Measurements from ENCODE around the gene ANKRD27.

The ANKRD27 gene

DNA sequence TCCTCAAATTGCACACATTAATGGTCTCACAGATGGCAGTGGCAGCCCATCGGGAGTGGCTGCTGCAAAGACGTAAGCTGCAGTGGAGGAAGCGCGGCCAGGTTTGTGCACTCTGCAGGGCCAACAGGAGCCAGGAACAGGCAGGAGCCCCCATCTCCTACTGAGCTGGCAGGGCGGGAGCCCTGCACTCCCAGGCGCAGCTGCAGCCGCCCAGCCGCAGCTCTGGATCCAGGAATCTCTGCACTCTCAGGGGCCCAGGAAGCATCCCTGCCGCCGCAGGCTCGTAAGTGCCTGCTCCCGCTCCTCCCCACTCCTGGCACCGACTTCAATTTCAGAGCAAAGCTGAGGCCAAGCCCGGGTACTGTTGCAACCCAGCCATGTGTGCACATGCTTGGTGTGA is 37.5 kb downstream of the ANKRD27 start:
- no peaks in the 10 kb centered on the region for H3K9me2 ChIP-seq (replicated peaks; ENCODE audit: control insufficient read depth, low read length)
- no peaks in the 10 kb centered on the region for H4K20me1 ChIP-seq (ENCODE audit: control insufficient read depth, insufficient read depth, low read depth, low read length)
- no peak overlapping the region for H3K27ac ChIP-seq (ENCODE audit: low read depth, low read length)
- H3K36me3 ChIP-seq (ENCODE audit: control insufficient read depth, low read length) = peaks cover 40% of the 10 kb centered on the region
- H3K27me3 ChIP-seq (ENCODE audit: control insufficient read depth, low read length) = no peaks in the 10 kb centered on the region
- H3K4me1 ChIP-seq (ENCODE audit: control insufficient read depth, low read length) = no peaks in the 10 kb centered on the region
- no peaks in the 10 kb centered on the region for H3K79me2 ChIP-seq (ENCODE audit: control insufficient read depth, low read length)
- H3K9me3 ChIP-seq (ENCODE audit: control insufficient read depth, insufficient read depth, low read length) = no peaks in the 10 kb centered on the region
- no peak overlapping the region for H3K4me3 ChIP-seq (ENCODE audit: low read length)
- TF ChIP-seq, protein P1, sequence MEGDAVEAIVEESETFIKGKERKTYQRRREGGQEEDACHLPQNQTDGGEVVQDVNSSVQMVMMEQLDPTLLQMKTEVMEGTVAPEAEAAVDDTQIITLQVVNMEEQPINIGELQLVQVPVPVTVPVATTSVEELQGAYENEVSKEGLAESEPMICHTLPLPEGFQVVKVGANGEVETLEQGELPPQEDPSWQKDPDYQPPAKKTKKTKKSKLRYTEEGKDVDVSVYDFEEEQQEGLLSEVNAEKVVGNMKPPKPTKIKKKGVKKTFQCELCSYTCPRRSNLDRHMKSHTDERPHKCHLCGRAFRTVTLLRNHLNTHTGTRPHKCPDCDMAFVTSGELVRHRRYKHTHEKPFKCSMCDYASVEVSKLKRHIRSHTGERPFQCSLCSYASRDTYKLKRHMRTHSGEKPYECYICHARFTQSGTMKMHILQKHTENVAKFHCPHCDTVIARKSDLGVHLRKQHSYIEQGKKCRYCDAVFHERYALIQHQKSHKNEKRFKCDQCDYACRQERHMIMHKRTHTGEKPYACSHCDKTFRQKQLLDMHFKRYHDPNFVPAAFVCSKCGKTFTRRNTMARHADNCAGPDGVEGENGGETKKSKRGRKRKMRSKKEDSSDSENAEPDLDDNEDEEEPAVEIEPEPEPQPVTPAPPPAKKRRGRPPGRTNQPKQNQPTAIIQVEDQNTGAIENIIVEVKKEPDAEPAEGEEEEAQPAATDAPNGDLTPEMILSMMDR (IDR thresholded peaks at IDR 0.05; ENCODE audit: low read depth, low read length, poor library complexity, severe bottlenecking) = no peak
- no peak for TF ChIP-seq EZH2phosphoT487 (IDR thresholded peaks at IDR 0.05; ENCODE audit: borderline replicate concordance, low read length)
- H3K4me2 ChIP-seq (ENCODE audit: low read length) = no peak overlapping the region
- H3F3A ChIP-seq (ENCODE audit: control insufficient read depth, insufficient read depth) = no peaks in the 10 kb centered on the region

DNA sequence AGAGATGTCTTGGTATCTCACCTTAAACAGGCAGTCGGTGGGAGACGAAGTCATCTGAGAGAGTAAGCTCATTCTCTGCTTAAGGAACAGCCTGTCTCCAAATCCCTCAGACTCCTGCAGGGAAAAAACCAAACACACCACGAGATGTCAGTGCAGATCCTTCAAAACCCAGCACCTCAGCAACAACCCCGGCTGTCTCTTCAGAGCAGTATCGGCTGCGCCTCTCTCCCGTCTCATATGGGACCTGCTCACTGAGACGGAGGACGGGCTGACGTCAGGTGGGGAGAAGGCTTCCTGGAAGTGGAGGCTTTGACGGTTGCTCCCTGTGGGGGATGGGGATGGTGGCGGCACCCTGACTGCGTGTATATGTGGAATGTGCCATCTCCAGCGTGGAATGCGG is 43.6 kb downstream of the ANKRD27 start:
- Histone ChIP-seq H3K4me3 (ENCODE audit: low read length) (no peak overlapping the region), H3K79me2 (ENCODE audit: control insufficient read depth, low read length) (no peaks in the 10 kb centered on the region), H3K27me3 (ENCODE audit: control insufficient read depth, low read length) (no peaks in the 10 kb centered on the region), H3K36me3 (ENCODE audit: control insufficient read depth, low read length) (peaks cover 22% of the 10 kb centered on the region), H3K4me1 (ENCODE audit: control insufficient read depth, low read length) (no peaks in the 10 kb centered on the region), H3K9me2 (replicated peaks; ENCODE audit: control insufficient read depth, low read length) (no peaks in the 10 kb centered on the region), H3K9me3 (ENCODE audit: control insufficient read depth, insufficient read depth, low read length) (no peaks in the 10 kb centered on the region), H4K20me1 (ENCODE audit: control insufficient read depth, insufficient read depth, low read depth, low read length) (no peaks in the 10 kb centered on the region), H3K27ac (ENCODE audit: low read depth, low read length) (no peak overlapping the region), H3K4me2 (ENCODE audit: low read length) (no peak overlapping the region), H3F3A (ENCODE audit: control insufficient read depth, insufficient read depth) (no peaks in the 10 kb centered on the region)
- TF ChIP-seq, protein P1 (IDR thresholded peaks at IDR 0.05; ENCODE audit: low read depth, low read length, poor library complexity, severe bottlenecking) = no peak
- no peak for TF ChIP-seq EZH2phosphoT487 (IDR thresholded peaks at IDR 0.05; ENCODE audit: borderline replicate concordance, low read length)

DNA sequence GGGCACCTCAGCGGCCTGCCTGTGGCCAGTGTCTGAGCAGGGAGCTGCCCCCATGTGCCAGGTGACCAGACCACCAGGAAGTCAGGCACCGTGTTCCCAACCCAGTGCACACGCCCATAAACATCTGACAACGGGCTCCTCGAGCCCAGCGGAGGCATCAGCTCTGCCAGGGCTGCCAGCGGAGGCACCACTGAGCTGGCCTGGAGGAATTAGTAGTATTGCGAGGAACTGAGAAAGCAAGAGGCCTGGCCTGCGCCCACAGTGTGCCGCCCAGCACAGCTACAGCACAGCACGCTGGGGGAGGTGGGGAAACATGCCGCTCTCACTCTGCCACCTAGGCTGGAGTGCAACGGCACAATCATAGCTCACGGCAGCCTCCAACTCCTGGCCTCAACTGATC is 44.6 kb downstream of the ANKRD27 start:
- H3K27me3 ChIP-seq (ENCODE audit: control insufficient read depth, low read length) = no peaks in the 10 kb centered on the region
- TF ChIP-seq, protein P1 (IDR thresholded peaks at IDR 0.05; ENCODE audit: low read depth, low read length, poor library complexity, severe bottlenecking) = no peak
- TF ChIP-seq EZH2phosphoT487 (IDR thresholded peaks at IDR 0.05; ENCODE audit: borderline replicate concordance, low read length) = no peak
- H3K4me2 ChIP-seq (ENCODE audit: low read length) = no peak overlapping the region
- no peaks in the 10 kb centered on the region for H4K20me1 ChIP-seq (ENCODE audit: control insufficient read depth, insufficient read depth, low read depth, low read length)
- H3K79me2 ChIP-seq (ENCODE audit: control insufficient read depth, low read length) = no peaks in the 10 kb centered on the region
- no peak overlapping the region for H3K27ac ChIP-seq (ENCODE audit: low read depth, low read length)
- no peaks in the 10 kb centered on the region for H3F3A ChIP-seq (ENCODE audit: control insufficient read depth, insufficient read depth)
- no peaks in the 10 kb centered on the region for H3K4me1 ChIP-seq (ENCODE audit: control insufficient read depth, low read length)
- H3K36me3 ChIP-seq (ENCODE audit: control insufficient read depth, low read length) = peaks cover 14% of the 10 kb centered on the region
- no peak overlapping the region for H3K4me3 ChIP-seq (ENCODE audit: low read length)
- H3K9me2 ChIP-seq (replicated peaks; ENCODE audit: control insufficient read depth, low read length) = no peaks in the 10 kb centered on the region
- H3K9me3 ChIP-seq (ENCODE audit: control insufficient read depth, insufficient read depth, low read length) = no peaks in the 10 kb centered on the region
